Immature natural killer cell (primary cell): ENCODE measurements around the gene CTNNA2. TPM values are rescaled to one million over a fixed set of nuclear protein-coding genes. Genes with fewer than 3 reads are reported as not detected.

Source experiments
- DNase-seq, 3 donors: peaks; one replicate each; pipeline ENCODE4 v3.0.0; 2022; ENCODE audit warnings: mixed read lengths in 1 of 3
- H3K27ac Mint-ChIP-seq, 6 donors: one replicate each; pipeline ENCODE4 v1.8.0; 2020; ENCODE audit warnings: mixed read lengths in 6 of 6, mild to moderate bottlenecking in 5 of 6, inconsistent platforms in 4 of 6, moderate library complexity in 3 of 6
- H3K27me3 Mint-ChIP-seq, 3 donors: one replicate each; pipeline ENCODE4 v1.8.0; 2020 to 2021; ENCODE audit warnings: low read depth in 3 of 3, mild to moderate bottlenecking in 3 of 3, mixed read lengths in 3 of 3, moderate library complexity in 3 of 3, inconsistent platforms in 1 of 3
- H3K36me3 Mint-ChIP-seq, 3 donors: one replicate each; pipeline ENCODE4 v1.8.0; 2020; ENCODE audit warnings: mixed read lengths in 3 of 3, inconsistent platforms in 2 of 3, mild to moderate bottlenecking in 2 of 3
- H3K4me1 Mint-ChIP-seq, 2 donors: one replicate each; pipeline ENCODE4 v1.8.0; 2020; ENCODE audit warnings: inconsistent platforms in 2 of 2, mild to moderate bottlenecking in 2 of 2, mixed read lengths in 2 of 2, moderate library complexity in 1 of 2
- H3K4me3 Mint-ChIP-seq, 5 donors: one replicate each; pipeline ENCODE4 v1.8.0; 2020; ENCODE audit warnings: mild to moderate bottlenecking in 5 of 5, mixed read lengths in 5 of 5, inconsistent platforms in 3 of 5, moderate library complexity in 3 of 5
- H3K9me3 Mint-ChIP-seq, 6 donors: one replicate each; pipeline ENCODE4 v1.8.0; 2020; ENCODE audit warnings: mild to moderate bottlenecking in 6 of 6, mixed read lengths in 6 of 6, inconsistent platforms in 4 of 6, moderate library complexity in 3 of 6
- polyA plus RNA-seq, 3 donors: library from polyadenylated mRNA; unstranded; fragments of 300-500 nt; fragmentation: Illumina TruSeq; gene quantifications; one replicate each; pipeline ENCODE4 v1.2.3, GENCODE V29; 2021

CTNNA2 gene
- polyA plus RNA-seq, 3 donors from 2014 or later = not detected

DNA sequence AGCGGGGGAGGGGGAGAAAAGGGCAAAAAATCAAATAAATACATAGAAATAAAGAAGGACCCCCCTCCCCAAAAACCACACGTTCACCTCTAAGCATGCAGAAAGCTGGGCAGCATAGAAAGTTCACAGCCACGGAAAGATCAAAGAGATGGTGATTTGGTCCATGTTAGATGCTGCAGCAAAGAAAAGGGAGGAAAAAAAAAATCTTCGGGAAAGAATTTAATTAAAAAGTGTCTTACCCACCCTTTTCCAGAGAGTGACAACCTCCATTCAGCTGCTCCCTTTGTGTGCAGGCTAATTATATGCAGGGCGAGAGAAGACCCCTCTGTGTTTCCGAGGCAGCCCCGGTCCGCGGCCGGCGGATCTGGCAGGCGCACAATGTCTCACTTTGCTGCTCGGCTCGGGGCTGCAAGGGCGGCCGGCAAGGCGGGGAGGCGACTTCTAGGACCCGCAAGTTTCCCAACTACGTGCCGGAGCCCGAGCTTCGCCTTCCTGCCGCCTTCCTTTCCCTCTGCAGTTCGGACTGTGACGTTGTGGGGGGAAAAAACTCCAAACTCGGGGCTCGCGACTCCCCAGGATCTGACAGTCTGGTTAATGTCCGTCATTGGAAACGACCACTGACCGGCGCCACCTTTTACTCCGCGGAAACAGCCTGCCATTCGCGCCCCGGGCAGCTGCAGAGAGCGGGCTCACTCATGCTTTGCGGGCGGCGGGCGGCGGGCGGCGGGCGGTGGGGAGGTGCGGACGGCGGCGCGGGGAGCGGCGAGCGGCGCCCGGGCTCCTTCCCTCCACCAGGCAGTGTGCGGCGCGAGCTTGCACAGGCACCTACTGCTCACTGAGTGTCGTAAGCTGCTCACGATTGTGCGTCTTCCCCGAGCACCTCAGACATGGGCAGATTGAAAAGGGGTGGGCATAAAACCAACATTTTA lies 791.3 kb downstream of the CTNNA2 start, which contains the start of gene LRRTM1:
Gene LRRTM1, minus strand, starts transcription at position 844 of the 929 bp plus-strand sequence. CDS start 933 bp downstream, outside the sequence.
- H3K27me3 Mint-ChIP-seq = peaks cover 10 to 11% (median 11%) of the 10 kb centered on the region in 3 donors
- H3K9me3 Mint-ChIP-seq = peaks cover 10 to 41% (median 17%) of the 10 kb centered on the region in 6 donors
- no peaks in the 10 kb centered on the region for H3K4me1 Mint-ChIP-seq
- peaks cover 0 to 3% (median 0%) of the 10 kb centered on the region in 3 donors for H3K36me3 Mint-ChIP-seq
- H3K4me3 Mint-ChIP-seq = no peak within 1 kb of the TSS
- no peak for DNase-seq
- no peak within 1 kb of the TSS for H3K27ac Mint-ChIP-seq

- Mint-ChIP-seq H3K36me3 (peaks cover 0 to 3% (median 0%) of the 10 kb centered on the region in 3 donors), H3K4me3 (no peak overlapping the region), H3K4me1 (no peaks in the 10 kb centered on the region), H3K9me3 (peaks cover 2 to 29% (median 17%) of the 10 kb centered on the region in 6 donors), H3K27me3 (peaks cover 0 to 4% (median 0%) of the 10 kb centered on the region in 3 donors), H3K27ac (no peak overlapping the region)
- no peak for DNase-seq
These were observed 798.5 kb downstream of the CTNNA2 start for GRCh38 chr2:80311304-80311703.

DNA sequence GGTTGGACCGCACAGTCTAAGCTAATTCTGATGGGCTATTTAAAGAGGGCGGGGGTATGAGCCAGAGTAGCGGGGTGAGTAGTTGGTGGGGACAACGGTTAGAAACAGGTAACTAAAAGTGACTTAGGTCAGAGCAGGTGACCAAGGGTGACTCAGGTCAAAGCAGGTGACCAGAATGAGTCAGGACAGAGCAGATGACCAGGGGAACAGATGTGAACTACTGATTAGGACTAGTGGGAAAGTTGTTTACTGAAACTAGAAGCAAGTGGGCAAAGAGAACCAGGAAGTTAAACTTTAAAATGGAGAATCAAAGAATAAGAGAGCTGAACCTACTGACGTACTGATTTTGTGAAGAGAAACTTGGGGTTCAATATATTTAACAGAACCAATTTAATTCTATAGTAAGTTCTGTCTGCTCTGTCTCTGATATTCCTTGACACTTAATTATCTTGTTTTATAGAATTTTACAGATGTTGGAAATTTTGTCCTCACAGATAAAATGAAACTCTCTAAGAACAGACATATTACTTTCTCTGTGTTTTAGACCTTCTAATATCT lies 799.5 kb downstream of the CTNNA2 start:
- H3K36me3 Mint-ChIP-seq = peaks cover 0 to 3% (median 0%) of the 10 kb centered on the region in 3 donors
- H3K27ac Mint-ChIP-seq = no peak overlapping the region
- H3K27me3 Mint-ChIP-seq = peaks cover 0 to 2% (median 0%) of the 10 kb centered on the region in 3 donors
- H3K9me3 Mint-ChIP-seq = peaks cover 2 to 26% (median 18%) of the 10 kb centered on the region in 6 donors
- H3K4me3 Mint-ChIP-seq = no peak overlapping the region
- DNase-seq = no peak
- H3K4me1 Mint-ChIP-seq = no peaks in the 10 kb centered on the region

DNA sequence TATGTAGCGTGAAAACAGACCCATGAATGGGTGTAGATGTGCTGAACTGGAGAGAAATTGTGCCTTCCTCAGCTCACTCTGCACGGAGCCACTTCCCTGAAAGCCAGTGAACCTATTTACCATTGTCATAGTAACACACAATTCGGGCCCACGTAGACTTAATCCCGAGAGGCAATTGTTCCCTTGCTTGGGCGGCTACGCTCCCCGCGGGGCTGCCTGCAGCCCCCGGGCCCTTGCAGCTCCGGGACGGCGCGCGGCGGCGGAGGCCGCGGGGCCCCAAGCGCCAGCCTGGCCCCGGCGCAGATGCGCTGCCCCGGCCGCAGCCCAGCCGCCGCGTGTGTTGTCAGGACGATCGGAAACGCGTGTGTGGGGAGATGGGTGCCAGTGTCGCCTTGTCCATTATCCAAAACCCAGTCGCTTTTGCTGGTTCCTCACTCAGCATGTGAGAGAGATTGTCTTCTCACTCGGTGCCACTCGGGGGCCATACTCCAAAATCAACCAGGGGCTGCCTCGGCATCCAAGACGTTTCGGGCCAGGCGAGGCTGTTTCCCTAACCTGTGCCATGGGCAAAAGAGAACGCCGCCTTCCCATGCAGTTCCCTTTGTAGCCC lies 809.6 kb downstream of the CTNNA2 start:
- H3K9me3 Mint-ChIP-seq = peaks cover 3 to 16% (median 5%) of the 10 kb centered on the region in 6 donors
- no peaks in the 10 kb centered on the region for H3K36me3 Mint-ChIP-seq
- H3K27ac Mint-ChIP-seq = no peak overlapping the region
- no peak overlapping the region for H3K4me3 Mint-ChIP-seq
- peaks cover 0 to 3% (median 0%) of the 10 kb centered on the region in 3 donors for H3K27me3 Mint-ChIP-seq
- no peak for DNase-seq
- H3K4me1 Mint-ChIP-seq = no peaks in the 10 kb centered on the region

- DNase-seq = no peak
- Mint-ChIP-seq H3K27ac (no peak overlapping the region), H3K9me3 (peaks cover 3 to 10% (median 5%) of the 10 kb centered on the region in 6 donors), H3K27me3 (peaks cover 0 to 3% (median 0%) of the 10 kb centered on the region in 3 donors), H3K36me3 (no peaks in the 10 kb centered on the region), H3K4me1 (no peaks in the 10 kb centered on the region), H3K4me3 (no peak overlapping the region)
These were observed 810.1 kb downstream of the CTNNA2 start for GRCh38 chr2:80322958-80323357.

DNA sequence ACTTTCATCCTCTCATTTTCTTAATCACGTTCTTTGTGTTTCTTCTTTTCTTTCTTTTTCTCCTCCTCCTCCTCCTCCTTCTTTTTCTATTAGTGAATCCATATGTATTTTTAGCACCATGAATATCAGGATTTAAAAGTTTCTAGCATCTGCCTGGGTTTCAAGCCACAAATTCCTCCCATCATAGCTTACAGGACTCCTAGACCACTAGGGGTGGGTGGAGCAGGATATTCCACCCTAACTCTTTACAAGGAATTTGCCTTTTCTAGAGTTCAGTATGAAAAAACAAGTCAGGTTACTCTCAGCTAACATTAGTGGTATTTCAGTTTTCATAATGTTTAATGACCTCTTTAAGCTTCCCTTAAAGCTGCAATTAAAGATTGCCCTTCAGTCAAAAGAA lies 810.8 kb downstream of the CTNNA2 start:
- Mint-ChIP-seq H3K36me3 (no peaks in the 10 kb centered on the region), H3K4me1 (no peaks in the 10 kb centered on the region), H3K27ac (no peak overlapping the region), H3K27me3 (peaks cover 0 to 3% (median 0%) of the 10 kb centered on the region in 3 donors), H3K9me3 (peaks cover 2 to 10% (median 5%) of the 10 kb centered on the region in 6 donors), H3K4me3 (no peak overlapping the region)
- DNase-seq = no peak

DNA sequence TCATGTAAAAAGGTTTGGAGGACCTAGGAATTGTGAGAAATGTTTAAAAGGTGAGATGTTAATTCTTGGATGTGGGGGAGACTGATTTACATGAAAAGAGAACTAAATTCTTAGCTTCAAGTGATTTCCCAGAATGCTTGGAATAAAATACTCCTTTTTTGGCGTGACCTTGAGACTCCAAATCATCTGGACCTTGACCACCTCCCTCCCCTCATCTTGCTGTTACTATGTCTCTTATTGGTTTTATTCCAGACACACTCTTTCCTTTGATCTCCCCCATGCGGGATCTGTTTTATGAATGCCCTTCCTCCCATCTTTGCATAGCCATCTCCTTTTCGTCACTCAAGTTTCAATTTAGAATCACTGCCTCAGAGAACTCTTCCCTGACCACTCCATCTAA lies 811.7 kb downstream of the CTNNA2 start:
- Mint-ChIP-seq H3K4me1 (no peaks in the 10 kb centered on the region), H3K36me3 (no peaks in the 10 kb centered on the region), H3K4me3 (no peak overlapping the region), H3K27me3 (peaks cover 0 to 3% (median 0%) of the 10 kb centered on the region in 3 donors), H3K9me3 (peaks cover 2 to 10% (median 6%) of the 10 kb centered on the region in 6 donors), H3K27ac (no peak overlapping the region)
- no peak for DNase-seq

DNA sequence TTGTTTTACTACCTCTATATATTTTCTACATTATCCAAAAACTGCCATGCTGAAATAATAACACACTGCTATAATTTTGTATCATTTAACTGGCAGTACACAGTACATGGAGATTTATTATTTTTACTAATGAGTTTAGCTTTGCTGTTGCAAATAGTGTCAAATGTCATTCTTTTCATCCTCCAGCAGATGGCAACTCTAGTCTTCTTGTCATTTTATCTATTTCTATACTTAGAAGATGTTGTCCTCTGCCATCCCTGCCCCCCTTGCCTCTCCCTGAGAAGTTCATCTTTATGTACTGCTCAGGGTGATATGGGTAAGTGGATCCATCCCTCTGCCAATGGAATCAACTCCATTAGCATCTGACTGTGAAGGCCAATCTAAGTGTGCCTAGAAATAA lies 813.4 kb downstream of the CTNNA2 start:
- DNase-seq = no peak
- H3K9me3 Mint-ChIP-seq = peaks cover 2 to 14% (median 6%) of the 10 kb centered on the region in 6 donors
- no peak overlapping the region for H3K27ac Mint-ChIP-seq
- no peak overlapping the region for H3K4me3 Mint-ChIP-seq
- no peaks in the 10 kb centered on the region for H3K36me3 Mint-ChIP-seq
- no peaks in the 10 kb centered on the region for H3K4me1 Mint-ChIP-seq
- H3K27me3 Mint-ChIP-seq = peaks cover 0 to under 1% (median 0%) of the 10 kb centered on the region in 3 donors

DNA sequence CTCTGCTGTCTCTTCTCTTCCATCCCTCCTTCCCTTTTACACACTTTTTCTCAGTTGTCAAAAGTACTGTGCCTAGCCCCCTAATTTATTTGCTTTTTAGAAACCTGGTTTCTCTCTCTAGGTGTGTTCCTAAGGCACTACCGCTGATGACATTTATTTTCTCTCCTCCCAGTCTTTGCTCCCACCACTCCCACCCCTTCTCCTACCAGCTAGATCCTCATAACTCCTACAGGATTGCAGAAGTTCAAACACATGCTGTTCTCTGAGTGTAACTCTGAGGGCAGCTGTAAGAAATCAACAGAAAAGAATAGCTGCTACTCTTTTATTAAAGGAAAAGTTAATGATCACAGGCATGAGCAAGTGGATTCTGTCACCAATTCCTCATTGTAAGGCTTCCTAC lies 814.0 kb downstream of the CTNNA2 start:
- peaks cover 0 to 2% (median 0%) of the 10 kb centered on the region in 3 donors for H3K27me3 Mint-ChIP-seq
- H3K4me1 Mint-ChIP-seq = no peaks in the 10 kb centered on the region
- H3K36me3 Mint-ChIP-seq = no peaks in the 10 kb centered on the region
- DNase-seq = no peak
- H3K9me3 Mint-ChIP-seq = peaks cover 4 to 14% (median 7%) of the 10 kb centered on the region in 6 donors
- H3K27ac Mint-ChIP-seq = no peak overlapping the region
- no peak overlapping the region for H3K4me3 Mint-ChIP-seq

DNA sequence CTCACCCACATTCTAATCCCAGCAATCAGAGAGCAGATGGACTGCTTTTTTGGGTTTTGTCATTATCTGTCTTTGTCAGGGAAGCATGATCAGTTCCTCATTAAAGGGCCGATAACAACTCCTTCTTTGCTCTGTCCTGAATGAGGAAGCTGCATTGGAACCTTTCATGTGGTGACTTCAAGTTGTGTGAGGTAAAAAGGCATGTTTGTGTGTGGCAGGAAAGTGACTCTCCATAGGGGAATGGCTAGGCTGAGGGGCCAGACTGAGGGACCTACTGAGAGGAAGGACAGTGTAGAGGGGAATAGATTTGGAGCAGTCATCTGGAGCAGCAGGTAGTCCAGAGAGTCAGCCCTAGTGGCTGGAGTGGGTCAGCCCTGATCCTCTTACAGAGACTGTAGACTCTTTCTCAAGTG lies 815.3 kb downstream of the CTNNA2 start:
- Mint-ChIP-seq H3K27ac (no peak overlapping the region), H3K4me1 (no peaks in the 10 kb centered on the region), H3K9me3 (peaks cover 3 to 25% (median 11%) of the 10 kb centered on the region in 6 donors), H3K4me3 (no peak overlapping the region), H3K27me3 (peaks cover 0 to 2% (median 2%) of the 10 kb centered on the region in 3 donors), H3K36me3 (peaks cover 0 to 2% (median 0%) of the 10 kb centered on the region in 3 donors)
- DNase-seq = no peak

DNA sequence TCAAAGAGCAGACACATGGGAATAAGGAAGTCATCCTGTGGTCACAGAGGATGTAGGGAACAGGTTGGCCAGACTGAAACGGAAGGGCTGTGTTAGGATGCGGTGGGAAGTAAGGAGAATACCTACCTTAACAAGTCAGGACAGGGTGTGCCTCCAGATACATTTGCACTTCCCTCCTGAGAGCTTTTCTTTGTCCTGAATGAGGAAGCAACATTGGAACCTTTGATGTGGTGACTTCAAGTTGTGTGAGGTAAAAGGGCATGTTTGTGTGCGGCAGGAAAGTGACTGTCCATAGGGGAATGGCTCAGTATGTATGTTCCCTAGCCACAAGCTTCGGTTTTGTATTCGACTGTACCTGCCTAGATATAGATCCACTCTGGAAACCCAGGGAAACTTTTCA lies 816.6 kb downstream of the CTNNA2 start:
- no peak for DNase-seq
- Mint-ChIP-seq H3K36me3 (peaks cover 0 to 3% (median 3%) of the 10 kb centered on the region in 3 donors), H3K4me1 (no peaks in the 10 kb centered on the region), H3K4me3 (no peak overlapping the region), H3K27ac (no peak overlapping the region), H3K27me3 (peaks cover 0 to 2% (median 2%) of the 10 kb centered on the region in 3 donors), H3K9me3 (peaks cover 13 to 34% (median 16%) of the 10 kb centered on the region in 6 donors)

DNA sequence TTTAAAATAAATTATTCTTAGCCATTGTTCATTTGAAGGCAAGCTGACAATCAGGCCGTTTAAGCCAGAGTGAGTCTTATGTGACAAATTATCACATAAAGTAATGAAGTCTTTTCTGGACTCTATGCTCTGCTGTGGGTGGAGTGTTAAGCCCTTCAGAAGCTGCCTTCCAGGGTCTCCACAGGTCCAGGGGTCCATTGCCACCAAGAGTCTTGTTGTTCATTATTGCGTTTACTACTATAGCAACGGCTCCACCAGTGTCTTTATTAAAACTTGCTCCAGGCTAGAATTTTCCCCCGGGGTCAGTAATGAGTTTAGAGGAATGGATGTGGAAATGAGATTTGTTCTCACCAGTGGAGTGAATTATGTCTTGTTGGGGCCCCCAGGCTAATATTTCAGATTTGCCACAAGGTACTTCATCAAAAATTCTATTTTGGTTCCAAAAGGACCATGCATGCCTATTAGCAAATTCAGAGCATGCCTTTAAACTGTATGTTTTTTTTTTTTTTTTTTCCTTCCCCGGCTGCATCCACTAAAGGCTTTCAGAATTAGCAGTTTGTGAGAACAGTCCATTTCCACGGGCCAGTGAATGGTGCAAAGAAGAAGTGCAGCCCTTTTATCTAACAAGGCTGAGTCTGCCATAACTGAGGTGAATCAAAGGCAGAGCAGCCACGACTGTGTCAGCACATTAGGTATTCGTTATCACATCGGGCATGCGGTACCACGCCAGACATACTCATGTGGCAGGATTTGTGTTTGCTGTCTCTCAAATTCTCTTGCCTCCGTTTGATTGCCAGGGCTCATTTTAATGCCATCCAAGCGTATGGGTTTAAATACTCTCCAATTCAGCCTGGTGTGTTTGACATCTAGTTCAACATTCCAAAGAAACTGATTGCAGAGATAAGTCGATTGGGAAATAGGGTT lies 817.9 kb downstream of the CTNNA2 start:
- H3K27me3 Mint-ChIP-seq = peaks cover 0 to 2% (median 2%) of the 10 kb centered on the region in 3 donors
- H3K9me3 Mint-ChIP-seq = peaks cover 13 to 34% (median 19%) of the 10 kb centered on the region in 6 donors
- no peak overlapping the region for H3K4me3 Mint-ChIP-seq
- H3K36me3 Mint-ChIP-seq = peaks cover 0 to 3% (median 3%) of the 10 kb centered on the region in 3 donors
- DNase-seq = no peak
- no peak overlapping the region for H3K27ac Mint-ChIP-seq
- H3K4me1 Mint-ChIP-seq = no peaks in the 10 kb centered on the region

- Mint-ChIP-seq H3K9me3 (peaks cover 15 to 36% (median 24%) of the 10 kb centered on the region in 6 donors), H3K27me3 (peaks cover 0 to 2% (median 2%) of the 10 kb centered on the region in 3 donors), H3K27ac (no peak overlapping the region), H3K4me3 (no peak overlapping the region), H3K4me1 (no peaks in the 10 kb centered on the region), H3K36me3 (peaks cover 0 to 3% (median 3%) of the 10 kb centered on the region in 3 donors)
- DNase-seq = no peak
These were observed 821.0 kb downstream of the CTNNA2 start for GRCh38 chr2:80333886-80334285.
